ENCODE results near the gene DNMT3B. TPM values are rescaled to one million over a fixed set of nuclear protein-coding genes. Genes with fewer than 3 reads are reported as not detected.
A peak's percentile ranks its signal among the peaks of the same experiment; 100 is the strongest.

Gene DNMT3B
- total RNA-seq, 2 experiments from 2014 or later: 0.28 to 0.33 TPM

GRCh38 chr20:32761417-32761830 lies 761 bp upstream of the DNMT3B start:
- no peak overlapping the region for H3K27ac ChIP-seq (ENCODE audit: low read depth in 1 of 2, low read length in 2 of 2)
- H3K4me1 Mint-ChIP-seq (ENCODE audit: low read depth): peaks cover 13% of the 10 kb centered on the region
- H3K27me3 Mint-ChIP-seq: no peaks in the 10 kb centered on the region
- intact Hi-C loops (cut with DNase I, micrococcal nuclease): no loop called here
- H3K9me3 ChIP-seq (ENCODE audit: control insufficient read depth in 1 of 2, insufficient read depth in 1 of 2, low read length in 2 of 2): no peaks in the 10 kb centered on the region
- H3K4me1 ChIP-seq (ENCODE audit: insufficient read depth, low read length): peaks cover 20% of the 10 kb centered on the region
- peak overlapping the region; percentile 89 for H3K4me3 Mint-ChIP-seq
- POLR2A ChIA-PET: no interaction called here
- H3K9me3 Mint-ChIP-seq: no peaks in the 10 kb centered on the region
- no peak for ATAC-seq (ENCODE audit: poor library complexity)
- H3K36me3 ChIP-seq (ENCODE audit: insufficient read depth, low read length): no peaks in the 10 kb centered on the region
- CTCF ChIA-PET: no interaction called here
- H3K4me3 ChIP-seq (ENCODE audit: low read length): peak overlapping the region; percentile 57
- DNase-seq: no peak
- TF ChIP-seq, protein P1, sequence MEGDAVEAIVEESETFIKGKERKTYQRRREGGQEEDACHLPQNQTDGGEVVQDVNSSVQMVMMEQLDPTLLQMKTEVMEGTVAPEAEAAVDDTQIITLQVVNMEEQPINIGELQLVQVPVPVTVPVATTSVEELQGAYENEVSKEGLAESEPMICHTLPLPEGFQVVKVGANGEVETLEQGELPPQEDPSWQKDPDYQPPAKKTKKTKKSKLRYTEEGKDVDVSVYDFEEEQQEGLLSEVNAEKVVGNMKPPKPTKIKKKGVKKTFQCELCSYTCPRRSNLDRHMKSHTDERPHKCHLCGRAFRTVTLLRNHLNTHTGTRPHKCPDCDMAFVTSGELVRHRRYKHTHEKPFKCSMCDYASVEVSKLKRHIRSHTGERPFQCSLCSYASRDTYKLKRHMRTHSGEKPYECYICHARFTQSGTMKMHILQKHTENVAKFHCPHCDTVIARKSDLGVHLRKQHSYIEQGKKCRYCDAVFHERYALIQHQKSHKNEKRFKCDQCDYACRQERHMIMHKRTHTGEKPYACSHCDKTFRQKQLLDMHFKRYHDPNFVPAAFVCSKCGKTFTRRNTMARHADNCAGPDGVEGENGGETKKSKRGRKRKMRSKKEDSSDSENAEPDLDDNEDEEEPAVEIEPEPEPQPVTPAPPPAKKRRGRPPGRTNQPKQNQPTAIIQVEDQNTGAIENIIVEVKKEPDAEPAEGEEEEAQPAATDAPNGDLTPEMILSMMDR (IDR thresholded peaks at IDR 0.05): no peak
- no peak overlapping the region for H3K27ac Mint-ChIP-seq
- H3K27me3 ChIP-seq (ENCODE audit: control insufficient read depth in 1 of 2, insufficient read depth in 2 of 2, low read length in 2 of 2): no peaks in the 10 kb centered on the region
- H3K36me3 Mint-ChIP-seq (ENCODE audit: low read depth): no peaks in the 10 kb centered on the region

DNA sequence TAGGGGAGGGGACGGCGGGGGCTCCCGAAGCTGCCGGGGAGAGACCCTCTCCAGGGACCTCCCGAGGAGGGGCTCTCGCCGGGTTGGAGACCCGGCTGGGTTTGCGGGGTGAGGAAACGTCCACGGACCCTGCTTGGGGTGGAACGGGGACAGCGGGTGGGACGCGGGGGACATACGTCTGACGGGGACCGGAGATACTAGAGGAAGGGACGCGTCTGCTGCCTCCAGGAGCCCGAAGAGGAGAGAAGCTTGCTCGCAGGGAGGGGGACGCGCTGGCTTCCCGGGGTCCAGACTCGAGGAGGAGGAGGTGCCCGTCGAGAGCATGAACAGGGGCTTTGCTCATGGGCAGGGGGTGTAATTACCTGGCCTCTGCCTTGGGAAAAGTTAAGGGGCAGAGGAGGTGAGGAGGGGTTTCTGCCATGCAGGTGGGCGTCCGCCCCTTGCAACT lies 593 bp downstream of the DNMT3B start:
- no peak overlapping the region for H3K27ac ChIP-seq (ENCODE audit: low read depth in 1 of 2, low read length in 2 of 2)
- H3K9me3 Mint-ChIP-seq: no peaks in the 10 kb centered on the region
- peaks cover 20% of the 10 kb centered on the region for H3K4me1 ChIP-seq (ENCODE audit: insufficient read depth, low read length)
- H3K9me3 ChIP-seq (ENCODE audit: control insufficient read depth in 1 of 2, insufficient read depth in 1 of 2, low read length in 2 of 2): no peaks in the 10 kb centered on the region
- intact Hi-C loops (cut with DNase I, micrococcal nuclease): loop anchor here in 1 of 2 experiments (1.0 kb wide), 1 partner anchor 19 kb away; the partner anchor contains the start of gene COMMD7
- ATAC-seq (ENCODE audit: poor library complexity) (peak; percentile 35), DNase-seq (peak in 6 of 14 experiments; percentile 7 to 50 (median 24))
- CTCF ChIA-PET: interaction anchor here (1.0 to 2.7 kb wide), 7 partner anchors 10 to 26 kb away, joined by 3 to 16 read pairs (median 4); partner anchors contain the start of gene COMMD7
- peak overlapping the region; percentile 88 for H3K4me3 Mint-ChIP-seq
- no peaks in the 10 kb centered on the region for H3K36me3 ChIP-seq (ENCODE audit: insufficient read depth, low read length)
- POLR2A ChIA-PET: interaction anchor here (0.7 to 2.4 kb wide), 4 partner anchors 8 to 182 kb away, joined by 3 to 22 read pairs (median 8); partner anchors contain the start of gene COMMD7
- no peaks in the 10 kb centered on the region for H3K27me3 Mint-ChIP-seq
- H3K36me3 Mint-ChIP-seq (ENCODE audit: low read depth): no peaks in the 10 kb centered on the region
- H3K27me3 ChIP-seq (ENCODE audit: control insufficient read depth in 1 of 2, insufficient read depth in 2 of 2, low read length in 2 of 2): no peaks in the 10 kb centered on the region
- no peak overlapping the region for H3K27ac Mint-ChIP-seq
- TF ChIP-seq, protein P1 (IDR thresholded peaks at IDR 0.05): no peak
- peaks cover 13% of the 10 kb centered on the region for H3K4me1 Mint-ChIP-seq (ENCODE audit: low read depth)
- H3K4me3 ChIP-seq (ENCODE audit: low read length): peak overlapping the region; percentile 67

DNA sequence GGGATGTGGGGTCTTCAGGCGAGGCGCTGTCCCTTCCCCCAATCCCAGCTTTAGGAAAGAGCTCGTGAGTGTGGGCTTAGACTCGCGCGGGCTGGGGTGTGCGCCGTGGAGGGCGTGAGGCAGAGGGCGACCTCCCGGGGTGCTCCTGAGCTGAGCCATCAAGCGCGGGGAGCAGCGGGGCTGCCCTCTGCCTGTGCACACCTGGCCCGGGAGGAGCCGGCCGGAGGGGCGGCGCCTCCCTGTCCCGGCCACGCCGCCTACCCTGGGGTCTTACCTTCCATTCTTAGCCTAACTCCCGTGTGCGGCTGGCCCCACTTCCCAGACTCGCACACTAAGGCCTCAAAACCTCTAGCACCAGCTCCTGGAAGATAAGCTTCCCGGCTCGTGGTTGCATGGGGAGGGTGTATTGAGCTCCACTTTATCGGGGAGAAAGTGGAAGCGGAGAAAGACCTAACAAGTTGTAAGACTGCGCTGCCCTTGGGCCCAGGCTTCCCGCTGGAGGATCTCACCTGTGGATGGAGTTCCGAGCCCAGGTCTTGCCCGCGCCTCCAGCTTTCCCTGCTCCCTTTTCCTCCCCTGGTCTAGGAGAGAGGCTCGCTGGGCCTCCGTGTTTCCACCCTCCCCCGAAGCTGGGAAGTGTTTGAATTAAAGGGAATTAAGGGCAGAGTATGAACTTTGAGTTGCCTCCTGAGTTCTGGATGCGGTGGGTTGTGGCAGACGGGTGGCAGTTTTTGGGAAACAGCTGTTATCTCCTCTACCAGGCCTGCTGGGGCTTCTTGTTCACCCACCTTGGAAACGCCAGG lies 1.2 kb downstream of the DNMT3B start:
- Histone ChIP-seq H3K9me3 (ENCODE audit: control insufficient read depth in 1 of 2, insufficient read depth in 1 of 2, low read length in 2 of 2) (no peaks in the 10 kb centered on the region), H3K4me1 (ENCODE audit: insufficient read depth, low read length) (peaks cover 20% of the 10 kb centered on the region), H3K36me3 (ENCODE audit: insufficient read depth, low read length) (no peaks in the 10 kb centered on the region), H3K27ac (ENCODE audit: low read depth in 1 of 2, low read length in 2 of 2) (no peak overlapping the region), H3K4me3 (ENCODE audit: low read length) (peak overlapping the region; percentile 67), H3K27me3 (ENCODE audit: control insufficient read depth in 1 of 2, insufficient read depth in 2 of 2, low read length in 2 of 2) (no peaks in the 10 kb centered on the region)
- intact Hi-C loops (cut with DNase I, micrococcal nuclease): no loop called here
- DNase-seq (peak in 3 of 14 experiments; percentile 13 to 46 (median 38)), ATAC-seq (ENCODE audit: poor library complexity) (peak; percentile 31)
- no peaks in the 10 kb centered on the region for H3K27me3 Mint-ChIP-seq
- peaks cover 13% of the 10 kb centered on the region for H3K4me1 Mint-ChIP-seq (ENCODE audit: low read depth)
- TF ChIP-seq, protein P1 (IDR thresholded peaks at IDR 0.05): no peak
- H3K4me3 Mint-ChIP-seq: peak overlapping the region; percentile 88
- H3K27ac Mint-ChIP-seq: no peak overlapping the region
- H3K9me3 Mint-ChIP-seq: no peaks in the 10 kb centered on the region
- ChIA-PET POLR2A (interaction anchor here (0.7 to 2.4 kb wide), 5 partner anchors 8 to 182 kb away, joined by 3 to 22 read pairs (median 5); partner anchors contain the start of gene COMMD7), CTCF (interaction anchor here (1.0 to 2.7 kb wide), 7 partner anchors 10 to 27 kb away, joined by 3 to 16 read pairs (median 4); partner anchors contain the start of gene COMMD7)
- no peaks in the 10 kb centered on the region for H3K36me3 Mint-ChIP-seq (ENCODE audit: low read depth)
